Glutamatergic neuron (in vitro differentiated cells): Measurements from ENCODE around the gene C20orf204. TPM values are rescaled to one million over a fixed set of nuclear protein-coding genes. Genes with fewer than 3 reads are reported as not detected.

Source experiments
- DNase-seq: peaks from one replicate; pipeline ENCODE4 v3.0.0; 2022
- H3K27ac Mint-ChIP-seq: one replicate; pipeline ENCODE4 v1.8.0; 2020; ENCODE audit warnings: mild to moderate bottlenecking, mixed read lengths, inconsistent platforms; ENCODE audit not compliant: unreplicated experiment
- H3K27me3 Mint-ChIP-seq: one replicate; pipeline ENCODE4 v1.8.0; 2020; ENCODE audit warnings: mild to moderate bottlenecking, moderate library complexity, mixed read lengths, inconsistent platforms; ENCODE audit not compliant: unreplicated experiment
- H3K36me3 Mint-ChIP-seq: one replicate; pipeline ENCODE4 v1.8.0; 2020; ENCODE audit warnings: mild to moderate bottlenecking, mixed read lengths, inconsistent platforms; ENCODE audit not compliant: unreplicated experiment
- H3K4me1 Mint-ChIP-seq: one replicate; pipeline ENCODE4 v1.8.0; 2020; ENCODE audit warnings: mild to moderate bottlenecking, low read depth, mixed read lengths, inconsistent platforms; ENCODE audit not compliant: unreplicated experiment
- H3K4me3 Mint-ChIP-seq: one replicate; pipeline ENCODE4 v1.8.0; 2020; ENCODE audit warnings: mild to moderate bottlenecking, mixed read lengths, inconsistent platforms; ENCODE audit not compliant: unreplicated experiment
- H3K9me3 Mint-ChIP-seq: one replicate; pipeline ENCODE4 v1.8.0; 2020; ENCODE audit warnings: mild to moderate bottlenecking, moderate library complexity, mixed read lengths, inconsistent platforms; ENCODE audit not compliant: unreplicated experiment
- CTCF ChIP-seq: fragments of 200-600 bp; sonication (generic); IDR thresholded peaks from one replicate; pipeline ENCODE4 v1.5.0; 2021; ENCODE audit not compliant: partially characterized antibody, unreplicated experiment
- total RNA-seq: library from RNA; stranded (reverse); fragmentation: NEBNext Ultra II Directional; extraction: Animal tissue kit (Norgen Biotek cat#: 25700); gene quantifications from one replicate; pipeline ENCODE4 v1.2.1, GENCODE V29; 2021; ENCODE audit not compliant: unreplicated experiment

The C20orf204 gene
- total RNA-seq, 1 donor from 2014 or later, result 3.9 TPM

GRCh38 chr20:64062596-64063388 lies 26.8 kb downstream of the C20orf204 start, which contains the start of gene TCEA2:
Gene TCEA2 (plus strand): TSS chr20:64063198. CDS start chr20:64063313, 115 bp downstream.
- DNase-seq, result peak; percentile 98
- Mint-ChIP-seq H3K4me3 (peak within 1 kb of the TSS; percentile 92), H3K4me1 (peaks cover 8% of the 10 kb centered on the region), H3K9me3 (peaks cover 3% of the 10 kb centered on the region), H3K27ac (peak within 1 kb of the TSS; percentile 62), H3K36me3 (no peaks in the 10 kb centered on the region), H3K27me3 (peaks cover 4% of the 10 kb centered on the region)
- TF ChIP-seq CTCF, result no peak

- Mint-ChIP-seq H3K4me3 (peak overlapping the region; percentile 92), H3K4me1 (peaks cover 8% of the 10 kb centered on the region), H3K27me3 (peaks cover 5% of the 10 kb centered on the region), H3K9me3 (peaks cover 3% of the 10 kb centered on the region), H3K27ac (peak overlapping the region; percentile 62), H3K36me3 (no peaks in the 10 kb centered on the region)
- peak; percentile 61 for DNase-seq
- no peak for TF ChIP-seq CTCF
Observed at GRCh38 chr20:64063389-64064144, 27.6 kb downstream of the C20orf204 start.

GRCh38 chr20:64064145-64064698 lies 28.2 kb downstream of the C20orf204 start:
- no peak for TF ChIP-seq CTCF
- DNase-seq, result no peak
- Mint-ChIP-seq H3K4me1 (peaks cover 8% of the 10 kb centered on the region), H3K4me3 (peak overlapping the region; percentile 92), H3K27me3 (peaks cover 5% of the 10 kb centered on the region), H3K9me3 (peaks cover 3% of the 10 kb centered on the region), H3K36me3 (no peaks in the 10 kb centered on the region), H3K27ac (peak overlapping the region; percentile 62)

- Mint-ChIP-seq H3K36me3 (no peaks in the 10 kb centered on the region), H3K4me1 (peaks cover 8% of the 10 kb centered on the region), H3K4me3 (no peak overlapping the region), H3K27ac (no peak overlapping the region), H3K27me3 (peaks cover 5% of the 10 kb centered on the region), H3K9me3 (peaks cover 3% of the 10 kb centered on the region)
- no peak for DNase-seq
- TF ChIP-seq CTCF, result no peak
Observed at GRCh38 chr20:64065062-64065973, 29.3 kb downstream of the C20orf204 start.
